ENCODE results near the gene MYEF2. TPM values are rescaled to one million over a fixed set of nuclear protein-coding genes. Genes with fewer than 3 reads are reported as not detected.

The MYEF2 gene
- total RNA-seq, 2 experiments from 2014 or later: 26.4 to 27.1 TPM

GRCh38 chr15:48091522-48091921 is 86.6 kb downstream of the MYEF2 start:
- Mint-ChIP-seq H3K27ac (no peak overlapping the region), H3K9me3 (no peaks in the 10 kb centered on the region), H3K4me1 (no peaks in the 10 kb centered on the region), H3K27me3 (no peaks in the 10 kb centered on the region), H3K4me3 (no peak overlapping the region), H3K36me3 (ENCODE audit: low read depth) (no peaks in the 10 kb centered on the region)
- DNase-seq: no peak
- ChIA-PET POLR2A (no interaction called here), CTCF (no interaction called here)

- no peak overlapping the region for H3K27ac Mint-ChIP-seq
- H3K4me3 Mint-ChIP-seq: no peak overlapping the region
- H3K36me3 Mint-ChIP-seq (ENCODE audit: low read depth): no peaks in the 10 kb centered on the region
- DNase-seq: no peak
- no peaks in the 10 kb centered on the region for H3K27me3 Mint-ChIP-seq
- no peaks in the 10 kb centered on the region for H3K4me1 Mint-ChIP-seq
- ChIA-PET POLR2A (no interaction called here), CTCF (no interaction called here)
- no peaks in the 10 kb centered on the region for H3K9me3 Mint-ChIP-seq
Observed at GRCh38 chr15:48090666-48091065, 87.4 kb downstream of the MYEF2 start.

- DNase-seq: no peak
- POLR2A ChIA-PET: no interaction called here
- Mint-ChIP-seq H3K4me1 (no peaks in the 10 kb centered on the region), H3K27ac (no peak overlapping the region), H3K9me3 (no peaks in the 10 kb centered on the region), H3K36me3 (ENCODE audit: low read depth) (no peaks in the 10 kb centered on the region), H3K4me3 (no peak overlapping the region), H3K27me3 (no peaks in the 10 kb centered on the region)
- CTCF ChIA-PET: no interaction called here
Observed at GRCh38 chr15:48090115-48090514, 88.0 kb downstream of the MYEF2 start.

GRCh38 chr15:48089702-48090101 is 88.4 kb downstream of the MYEF2 start:
- DNase-seq: no peak
- Mint-ChIP-seq H3K4me3 (no peak overlapping the region), H3K4me1 (no peaks in the 10 kb centered on the region), H3K27ac (no peak overlapping the region), H3K27me3 (no peaks in the 10 kb centered on the region), H3K36me3 (ENCODE audit: low read depth) (no peaks in the 10 kb centered on the region), H3K9me3 (no peaks in the 10 kb centered on the region)
- ChIA-PET POLR2A (no interaction called here), CTCF (no interaction called here)

- Mint-ChIP-seq H3K27me3 (no peaks in the 10 kb centered on the region), H3K9me3 (no peaks in the 10 kb centered on the region), H3K4me3 (no peak overlapping the region), H3K4me1 (no peaks in the 10 kb centered on the region), H3K27ac (no peak overlapping the region), H3K36me3 (ENCODE audit: low read depth) (no peaks in the 10 kb centered on the region)
- no peak for DNase-seq
- POLR2A ChIA-PET: no interaction called here
- CTCF ChIA-PET: no interaction called here
Observed at GRCh38 chr15:48087844-48088243, 90.3 kb downstream of the MYEF2 start.

- ChIA-PET POLR2A (no interaction called here), CTCF (no interaction called here)
- DNase-seq: no peak
- peaks cover 2% of the 10 kb centered on the region for H3K27me3 Mint-ChIP-seq
- no peak overlapping the region for H3K27ac Mint-ChIP-seq
- H3K9me3 Mint-ChIP-seq: no peaks in the 10 kb centered on the region
- H3K36me3 Mint-ChIP-seq (ENCODE audit: low read depth): no peaks in the 10 kb centered on the region
- no peaks in the 10 kb centered on the region for H3K4me1 Mint-ChIP-seq
- H3K4me3 Mint-ChIP-seq: no peak overlapping the region
Observed at GRCh38 chr15:48086576-48086975, 91.5 kb downstream of the MYEF2 start.

- peaks cover 2% of the 10 kb centered on the region for H3K27me3 Mint-ChIP-seq
- H3K27ac Mint-ChIP-seq: no peak overlapping the region
- DNase-seq: no peak
- ChIA-PET POLR2A (no interaction called here), CTCF (no interaction called here)
- H3K9me3 Mint-ChIP-seq: no peaks in the 10 kb centered on the region
- no peaks in the 10 kb centered on the region for H3K4me1 Mint-ChIP-seq
- H3K4me3 Mint-ChIP-seq: no peak overlapping the region
- H3K36me3 Mint-ChIP-seq (ENCODE audit: low read depth): no peaks in the 10 kb centered on the region
Observed at GRCh38 chr15:48086133-48086532, 92.0 kb downstream of the MYEF2 start.

- ChIA-PET CTCF (interaction anchor here (1.2 kb wide), 1 partner anchor 25 kb away, joined by 3 read pairs; no protein-coding TSS in a partner anchor), POLR2A (no interaction called here)
- Mint-ChIP-seq H3K36me3 (ENCODE audit: low read depth) (no peaks in the 10 kb centered on the region), H3K4me3 (no peak overlapping the region), H3K27me3 (peaks cover 2% of the 10 kb centered on the region), H3K9me3 (no peaks in the 10 kb centered on the region), H3K4me1 (no peaks in the 10 kb centered on the region), H3K27ac (no peak overlapping the region)
- no peak for DNase-seq
Observed at GRCh38 chr15:48085591-48085930, 92.5 kb downstream of the MYEF2 start.

GRCh38 chr15:48084759-48085590 is 93.1 kb downstream of the MYEF2 start:
- CTCF ChIA-PET: interaction anchor here (1.2 kb wide), 1 partner anchor 25 kb away, joined by 3 read pairs; no protein-coding TSS in a partner anchor
- Mint-ChIP-seq H3K4me3 (no peak overlapping the region), H3K9me3 (no peaks in the 10 kb centered on the region), H3K27me3 (peaks cover 2% of the 10 kb centered on the region), H3K4me1 (no peaks in the 10 kb centered on the region), H3K36me3 (ENCODE audit: low read depth) (no peaks in the 10 kb centered on the region), H3K27ac (no peak overlapping the region)
- DNase-seq: no peak
- POLR2A ChIA-PET: no interaction called here

Other genes with a start within 250 kb of the MYEF2 start
- not detected for gene SLC24A5, start 57.3 kb downstream of the MYEF2 start, total RNA-seq
- not detected for gene CTXN2, start 13.4 kb upstream of the MYEF2 start, total RNA-seq
- not detected for gene SLC12A1, start 28.0 kb upstream of the MYEF2 start, total RNA-seq
- 100 to 1,000 TPM; 267 to 282 TPM for gene DUT, start 153.1 kb upstream of the MYEF2 start, total RNA-seq